GM23338 (cell line): ENCODE data around the gene ORC3. TPM values are rescaled to one million over a fixed set of nuclear protein-coding genes. Genes with fewer than 3 reads are reported as not detected.

Experiments
- ATAC-seq: fragments of 200-7000 bp; cut with Tn5 transposase; 3 replicates; pipeline ENCODE4 v1.9.1; 2020
- DNase-seq: peaks from one replicate; pipeline ENCODE4 v3.0.0-alpha.2; 2015; ENCODE audit warnings: low spot score
- H2AFZ ChIP-seq: fragments of 200-600 bp; sonication (generic); 2 replicates; pipeline ENCODE4 v1.8.0; 2016; ENCODE audit warnings: antibody characterized with exemption, mild to moderate bottlenecking, moderate library complexity
- H3F3A ChIP-seq: fragments of 200-600 bp; sonication (generic); replicated peaks from 2 replicates; pipeline ENCODE4 v1.8.0; 2017; ENCODE audit warnings: antibody characterized with exemption, mixed run types, low read depth
- H3K27ac ChIP-seq: fragments of 200-600 bp; sonication (generic); 2 replicates; pipeline ENCODE4 v1.6.1; 2016; ENCODE audit warnings: low read depth
- H3K27me3 ChIP-seq: fragments of 200-600 bp; sonication (generic); 2 replicates; pipeline ENCODE4 v1.8.0; 2016; ENCODE audit warnings: mild to moderate bottlenecking, mixed run types, moderate library complexity; ENCODE audit not compliant: insufficient read depth
- H3K36me3 ChIP-seq: fragments of 200-600 bp; sonication (generic); 2 replicates; pipeline ENCODE4 v1.8.0; 2016; ENCODE audit warnings: mild to moderate bottlenecking; ENCODE audit not compliant: insufficient read depth
- H3K4me1 ChIP-seq: fragments of 200-600 bp; sonication (generic); 2 replicates; pipeline ENCODE4 v1.8.0; 2016; ENCODE audit warnings: mild to moderate bottlenecking, moderate library complexity; ENCODE audit not compliant: insufficient read depth
- H3K4me2 ChIP-seq: fragments of 200-600 bp; sonication (generic); 2 replicates; pipeline ENCODE4 v1.7.1; 2017; ENCODE audit warnings: mixed run types
- H3K4me3 ChIP-seq: fragments of 200-600 bp; sonication (generic); 2 replicates; pipeline ENCODE4 v1.6.1; 2016; ENCODE audit warnings: mixed run types
- H3K79me2 ChIP-seq: fragments of 200-600 bp; sonication (generic); replicated peaks from 2 replicates; pipeline ENCODE4 v1.8.0; 2017; ENCODE audit warnings: mild to moderate bottlenecking; ENCODE audit not compliant: insufficient read depth
- H3K9me2 ChIP-seq: fragments of 200-600 bp; sonication (generic); 2 replicates; pipeline ENCODE4 v1.8.0; 2017; ENCODE audit not compliant: insufficient read depth
- H4K20me1 ChIP-seq: fragments of 200-600 bp; sonication (generic); replicated peaks from 2 replicates; pipeline ENCODE4 v1.8.0; 2017; ENCODE audit warnings: mild to moderate bottlenecking; ENCODE audit not compliant: insufficient read depth
- H3K27ac Mint-ChIP-seq: 2 replicates; pipeline ENCODE4 v1.8.0; 2020; ENCODE audit warnings: inconsistent platforms, mild to moderate bottlenecking, moderate library complexity, mixed read lengths
- H3K27me3 Mint-ChIP-seq: 3 replicates; pipeline ENCODE4 v1.8.0; 2022; ENCODE audit warnings: low read depth, mild to moderate bottlenecking, moderate library complexity, mixed read lengths, inconsistent platforms; ENCODE audit not compliant: insufficient read depth, poor library complexity
- H3K36me3 Mint-ChIP-seq: 3 replicates; pipeline ENCODE4 v1.8.0; 2021; ENCODE audit warnings: low read depth, mild to moderate bottlenecking, inconsistent platforms, moderate library complexity, mixed read lengths
- H3K4me1 Mint-ChIP-seq: 3 replicates; pipeline ENCODE4 v1.8.0; 2020; ENCODE audit warnings: mild to moderate bottlenecking, inconsistent platforms, mixed read lengths
- H3K4me3 Mint-ChIP-seq: 3 replicates; pipeline ENCODE4 v1.8.0; 2021; ENCODE audit warnings: moderate library complexity, mild to moderate bottlenecking, inconsistent platforms, mixed read lengths
- H3K9me3 Mint-ChIP-seq: 3 replicates; pipeline ENCODE4 v1.8.0; 2020; ENCODE audit warnings: moderate library complexity, mild to moderate bottlenecking, inconsistent platforms, mixed read lengths
- CREB1 ChIP-seq: fragments of 250-450 bp; sonication (Bioruptor Pico); IDR thresholded peaks from 2 replicates; pipeline ENCODE4 v1.5.0; 2020; ENCODE audit warnings: low read depth, mild to moderate bottlenecking, moderate library complexity
- EZH2 ChIP-seq: fragments of 200-600 bp; sonication (generic); IDR thresholded peaks from one replicate; pipeline ENCODE4 v1.8.0; 2017; ENCODE audit warnings: antibody characterized with exemption, mild to moderate bottlenecking, low read depth; ENCODE audit not compliant: unreplicated experiment
- EZH2phosphoT487 ChIP-seq: fragments of 200-600 bp; sonication (generic); IDR thresholded peaks from one replicate; pipeline ENCODE4 v1.8.1; 2018; ENCODE audit warnings: antibody characterized with exemption; ENCODE audit not compliant: unreplicated experiment
- JUNB ChIP-seq: IDR thresholded peaks from one replicate; pipeline ENCODE4 v1.6.1; 2016; ENCODE audit warnings: antibody characterized with exemption; ENCODE audit not compliant: unreplicated experiment
- NANOG ChIP-seq: IDR thresholded peaks from 2 replicates; pipeline ENCODE4 v1.6.1; 2016; ENCODE audit warnings: antibody characterized with exemption, borderline replicate concordance
- POLR2AphosphoS5 ChIP-seq: IDR thresholded peaks from 2 replicates; pipeline ENCODE4 v1.6.1; 2016; ENCODE audit warnings: antibody characterized with exemption, low read depth
- STAT1 ChIP-seq: IDR thresholded peaks from one replicate; pipeline ENCODE4 v1.6.1; 2016; ENCODE audit warnings: antibody characterized with exemption; ENCODE audit not compliant: unreplicated experiment
- ZNF114 ChIP-seq: fragments of 250-450 bp; sonication (Bioruptor Pico); IDR thresholded peaks from 2 replicates; pipeline ENCODE4 v1.5.0; 2020; ENCODE audit warnings: mild to moderate bottlenecking, moderate library complexity
- ZNF331 ChIP-seq: fragments of 250-450 bp; sonication (Bioruptor Pico); IDR thresholded peaks from 2 replicates; pipeline ENCODE4 v1.5.0; 2020; ENCODE audit warnings: low read depth, mild to moderate bottlenecking, moderate library complexity
- polyA plus RNA-seq: library from polyadenylated mRNA; unstranded; fragments of >200 nt; fragmentation: Nextera tagmentation; extraction: Ambion mirVana; gene quantifications from 2 replicates; pipeline ENCODE4 v1.2.1, GENCODE V29; 2016
- total RNA-seq: library from RNA; depleted of rRNA; stranded (reverse); fragments of >200 nt; shearing (Covaris generic); gene quantifications from 2 replicates; pipeline ENCODE4 v1.2.3, GENCODE V29; 2014
- TF ChIP-seq, protein P1 (sequence below), 2 experiments: fragments of 200-600 bp in 1 of 2; sonication (generic) in 1 of 2; conservative IDR thresholded peaks; 2 replicates each; pipeline versions ENCODE4 v1.5.1 to v1.6.1; 2016 to 2017; ENCODE audit warnings: antibody characterized with exemption in 2 of 2, low read depth in 2 of 2, mild to moderate bottlenecking in 2 of 2, moderate library complexity in 1 of 2
- TF ChIP-seq, protein P2 (sequence below): fragments of 250-450 bp; sonication (Bioruptor Pico); IDR thresholded peaks from 2 replicates; pipeline ENCODE4 v1.5.0; 2020; ENCODE audit warnings: mild to moderate bottlenecking, moderate library complexity
- TF ChIP-seq, protein P3 (sequence below): IDR thresholded peaks from one replicate; pipeline ENCODE4 v1.6.1; 2018; ENCODE audit warnings: antibody characterized with exemption; ENCODE audit not compliant: unreplicated experiment
- TF ChIP-seq, protein P4 (sequence below): IDR thresholded peaks from 2 replicates; pipeline ENCODE4 v1.6.1; 2016; ENCODE audit warnings: antibody characterized with exemption

The ORC3 gene
- total and polyA plus RNA-seq, 2 experiments from 2014 or later: 53.1 to 78.4 TPM

DNA sequence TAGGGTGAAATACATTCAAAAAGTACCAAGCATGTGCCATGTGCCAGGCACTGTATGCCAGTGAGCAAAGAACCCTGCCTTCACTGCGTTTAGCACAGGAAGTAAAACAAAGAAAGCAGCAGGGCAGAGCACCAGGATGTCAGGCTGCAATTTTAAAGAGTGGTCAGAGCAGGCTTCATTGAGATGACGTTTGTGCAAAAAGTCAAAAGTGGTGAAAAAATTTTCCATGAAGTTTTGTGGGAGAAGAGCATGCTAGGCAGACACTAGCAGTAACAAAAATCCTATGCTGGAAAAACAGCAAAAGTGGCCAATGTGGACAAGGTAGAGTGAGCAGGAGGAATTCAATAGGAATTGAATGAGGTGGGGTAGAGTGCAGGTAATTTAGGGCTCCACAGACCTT, 80.8 kb downstream of the ORC3 start:
- Histone ChIP-seq H3K4me3 (no peak overlapping the region), H3K27me3 (no peaks in the 10 kb centered on the region), H4K20me1 (no peaks in the 10 kb centered on the region), H3K4me2 (no peak overlapping the region), H3K79me2 (no peaks in the 10 kb centered on the region; the same call in 1 of the 2 replicates), H3K9me2 (no peaks in the 10 kb centered on the region), H2AFZ (no peak overlapping the region), H3K27ac (peak overlapping the region; percentile 64), H3F3A (no peaks in the 10 kb centered on the region; the same call in 1 of the 2 replicates), H3K4me1 (no peaks in the 10 kb centered on the region), H3K36me3 (peaks cover 9% of the 10 kb centered on the region)
- peaks cover 16% of the 10 kb centered on the region for H3K4me1 Mint-ChIP-seq
- peaks cover 47% of the 10 kb centered on the region for H3K36me3 Mint-ChIP-seq
- H3K4me3 Mint-ChIP-seq: no peak overlapping the region
- ATAC-seq (peak; percentile 46), DNase-seq (no peak)
- H3K9me3 Mint-ChIP-seq: no peaks in the 10 kb centered on the region
- TF ChIP-seq JUNB: no peak
- TF ChIP-seq, protein P1, sequence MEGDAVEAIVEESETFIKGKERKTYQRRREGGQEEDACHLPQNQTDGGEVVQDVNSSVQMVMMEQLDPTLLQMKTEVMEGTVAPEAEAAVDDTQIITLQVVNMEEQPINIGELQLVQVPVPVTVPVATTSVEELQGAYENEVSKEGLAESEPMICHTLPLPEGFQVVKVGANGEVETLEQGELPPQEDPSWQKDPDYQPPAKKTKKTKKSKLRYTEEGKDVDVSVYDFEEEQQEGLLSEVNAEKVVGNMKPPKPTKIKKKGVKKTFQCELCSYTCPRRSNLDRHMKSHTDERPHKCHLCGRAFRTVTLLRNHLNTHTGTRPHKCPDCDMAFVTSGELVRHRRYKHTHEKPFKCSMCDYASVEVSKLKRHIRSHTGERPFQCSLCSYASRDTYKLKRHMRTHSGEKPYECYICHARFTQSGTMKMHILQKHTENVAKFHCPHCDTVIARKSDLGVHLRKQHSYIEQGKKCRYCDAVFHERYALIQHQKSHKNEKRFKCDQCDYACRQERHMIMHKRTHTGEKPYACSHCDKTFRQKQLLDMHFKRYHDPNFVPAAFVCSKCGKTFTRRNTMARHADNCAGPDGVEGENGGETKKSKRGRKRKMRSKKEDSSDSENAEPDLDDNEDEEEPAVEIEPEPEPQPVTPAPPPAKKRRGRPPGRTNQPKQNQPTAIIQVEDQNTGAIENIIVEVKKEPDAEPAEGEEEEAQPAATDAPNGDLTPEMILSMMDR (conservative IDR thresholded peaks at IDR 0.05; ENCODE audit: low read depth in 2 of 2): no peak
- TF ChIP-seq EZH2: no peak
- TF ChIP-seq, protein P2, sequence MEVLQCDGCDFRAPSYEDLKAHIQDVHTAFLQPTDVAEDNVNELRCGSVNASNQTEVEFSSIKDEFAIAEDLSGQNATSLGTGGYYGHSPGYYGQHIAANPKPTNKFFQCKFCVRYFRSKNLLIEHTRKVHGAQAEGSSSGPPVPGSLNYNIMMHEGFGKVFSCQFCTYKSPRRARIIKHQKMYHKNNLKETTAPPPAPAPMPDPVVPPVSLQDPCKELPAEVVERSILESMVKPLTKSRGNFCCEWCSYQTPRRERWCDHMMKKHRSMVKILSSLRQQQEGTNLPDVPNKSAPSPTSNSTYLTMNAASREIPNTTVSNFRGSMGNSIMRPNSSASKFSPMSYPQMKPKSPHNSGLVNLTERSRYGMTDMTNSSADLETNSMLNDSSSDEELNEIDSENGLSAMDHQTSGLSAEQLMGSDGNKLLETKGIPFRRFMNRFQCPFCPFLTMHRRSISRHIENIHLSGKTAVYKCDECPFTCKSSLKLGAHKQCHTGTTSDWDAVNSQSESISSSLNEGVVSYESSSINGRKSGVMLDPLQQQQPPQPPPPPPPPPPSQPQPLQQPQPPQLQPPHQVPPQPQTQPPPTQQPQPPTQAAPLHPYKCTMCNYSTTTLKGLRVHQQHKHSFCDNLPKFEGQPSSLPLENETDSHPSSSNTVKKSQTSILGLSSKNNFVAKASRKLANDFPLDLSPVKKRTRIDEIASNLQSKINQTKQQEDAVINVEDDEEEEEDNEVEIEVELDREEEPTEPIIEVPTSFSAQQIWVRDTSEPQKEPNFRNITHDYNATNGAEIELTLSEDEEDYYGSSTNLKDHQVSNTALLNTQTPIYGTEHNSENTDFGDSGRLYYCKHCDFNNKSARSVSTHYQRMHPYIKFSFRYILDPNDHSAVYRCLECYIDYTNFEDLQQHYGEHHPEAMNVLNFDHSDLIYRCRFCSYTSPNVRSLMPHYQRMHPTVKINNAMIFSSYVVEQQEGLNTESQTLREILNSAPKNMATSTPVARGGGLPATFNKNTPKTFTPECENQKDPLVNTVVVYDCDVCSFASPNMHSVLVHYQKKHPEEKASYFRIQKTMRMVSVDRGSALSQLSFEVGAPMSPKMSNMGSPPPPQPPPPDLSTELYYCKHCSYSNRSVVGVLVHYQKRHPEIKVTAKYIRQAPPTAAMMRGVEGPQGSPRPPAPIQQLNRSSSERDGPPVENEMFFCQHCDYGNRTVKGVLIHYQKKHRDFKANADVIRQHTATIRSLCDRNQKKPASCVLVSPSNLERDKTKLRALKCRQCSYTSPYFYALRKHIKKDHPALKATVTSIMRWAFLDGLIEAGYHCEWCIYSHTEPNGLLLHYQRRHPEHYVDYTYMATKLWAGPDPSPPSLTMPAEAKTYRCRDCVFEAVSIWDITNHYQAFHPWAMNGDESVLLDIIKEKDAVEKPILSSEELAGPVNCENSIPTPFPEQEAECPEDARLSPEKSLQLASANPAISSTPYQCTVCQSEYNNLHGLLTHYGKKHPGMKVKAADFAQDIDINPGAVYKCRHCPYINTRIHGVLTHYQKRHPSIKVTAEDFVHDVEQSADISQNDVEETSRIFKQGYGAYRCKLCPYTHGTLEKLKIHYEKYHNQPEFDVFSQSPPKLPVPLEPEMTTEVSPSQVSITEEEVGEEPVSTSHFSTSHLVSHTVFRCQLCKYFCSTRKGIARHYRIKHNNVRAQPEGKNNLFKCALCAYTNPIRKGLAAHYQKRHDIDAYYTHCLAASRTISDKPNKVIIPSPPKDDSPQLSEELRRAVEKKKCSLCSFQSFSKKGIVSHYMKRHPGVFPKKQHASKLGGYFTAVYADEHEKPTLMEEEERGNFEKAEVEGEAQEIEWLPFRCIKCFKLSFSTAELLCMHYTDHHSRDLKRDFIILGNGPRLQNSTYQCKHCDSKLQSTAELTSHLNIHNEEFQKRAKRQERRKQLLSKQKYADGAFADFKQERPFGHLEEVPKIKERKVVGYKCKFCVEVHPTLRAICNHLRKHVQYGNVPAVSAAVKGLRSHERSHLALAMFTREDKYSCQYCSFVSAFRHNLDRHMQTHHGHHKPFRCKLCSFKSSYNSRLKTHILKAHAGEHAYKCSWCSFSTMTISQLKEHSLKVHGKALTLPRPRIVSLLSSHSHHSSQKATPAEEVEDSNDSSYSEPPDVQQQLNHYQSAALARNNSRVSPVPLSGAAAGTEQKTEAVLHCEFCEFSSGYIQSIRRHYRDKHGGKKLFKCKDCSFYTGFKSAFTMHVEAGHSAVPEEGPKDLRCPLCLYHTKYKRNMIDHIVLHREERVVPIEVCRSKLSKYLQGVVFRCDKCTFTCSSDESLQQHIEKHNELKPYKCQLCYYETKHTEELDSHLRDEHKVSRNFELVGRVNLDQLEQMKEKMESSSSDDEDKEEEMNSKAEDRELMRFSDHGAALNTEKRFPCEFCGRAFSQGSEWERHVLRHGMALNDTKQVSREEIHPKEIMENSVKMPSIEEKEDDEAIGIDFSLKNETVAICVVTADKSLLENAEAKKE: no peak
- no peak for TF ChIP-seq STAT1
- TF ChIP-seq POLR2AphosphoS5: no peak; the same call in 1 of the 2 replicates
- no peak for TF ChIP-seq EZH2phosphoT487
- no peak for TF ChIP-seq CREB1 (CRISPR knock-in tag)
- no peak for TF ChIP-seq ZNF114
- TF ChIP-seq, protein P3, sequence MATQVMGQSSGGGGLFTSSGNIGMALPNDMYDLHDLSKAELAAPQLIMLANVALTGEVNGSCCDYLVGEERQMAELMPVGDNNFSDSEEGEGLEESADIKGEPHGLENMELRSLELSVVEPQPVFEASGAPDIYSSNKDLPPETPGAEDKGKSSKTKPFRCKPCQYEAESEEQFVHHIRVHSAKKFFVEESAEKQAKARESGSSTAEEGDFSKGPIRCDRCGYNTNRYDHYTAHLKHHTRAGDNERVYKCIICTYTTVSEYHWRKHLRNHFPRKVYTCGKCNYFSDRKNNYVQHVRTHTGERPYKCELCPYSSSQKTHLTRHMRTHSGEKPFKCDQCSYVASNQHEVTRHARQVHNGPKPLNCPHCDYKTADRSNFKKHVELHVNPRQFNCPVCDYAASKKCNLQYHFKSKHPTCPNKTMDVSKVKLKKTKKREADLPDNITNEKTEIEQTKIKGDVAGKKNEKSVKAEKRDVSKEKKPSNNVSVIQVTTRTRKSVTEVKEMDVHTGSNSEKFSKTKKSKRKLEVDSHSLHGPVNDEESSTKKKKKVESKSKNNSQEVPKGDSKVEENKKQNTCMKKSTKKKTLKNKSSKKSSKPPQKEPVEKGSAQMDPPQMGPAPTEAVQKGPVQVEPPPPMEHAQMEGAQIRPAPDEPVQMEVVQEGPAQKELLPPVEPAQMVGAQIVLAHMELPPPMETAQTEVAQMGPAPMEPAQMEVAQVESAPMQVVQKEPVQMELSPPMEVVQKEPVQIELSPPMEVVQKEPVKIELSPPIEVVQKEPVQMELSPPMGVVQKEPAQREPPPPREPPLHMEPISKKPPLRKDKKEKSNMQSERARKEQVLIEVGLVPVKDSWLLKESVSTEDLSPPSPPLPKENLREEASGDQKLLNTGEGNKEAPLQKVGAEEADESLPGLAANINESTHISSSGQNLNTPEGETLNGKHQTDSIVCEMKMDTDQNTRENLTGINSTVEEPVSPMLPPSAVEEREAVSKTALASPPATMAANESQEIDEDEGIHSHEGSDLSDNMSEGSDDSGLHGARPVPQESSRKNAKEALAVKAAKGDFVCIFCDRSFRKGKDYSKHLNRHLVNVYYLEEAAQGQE: no peak
- no peak for TF ChIP-seq NANOG
- TF ChIP-seq, protein P4, sequence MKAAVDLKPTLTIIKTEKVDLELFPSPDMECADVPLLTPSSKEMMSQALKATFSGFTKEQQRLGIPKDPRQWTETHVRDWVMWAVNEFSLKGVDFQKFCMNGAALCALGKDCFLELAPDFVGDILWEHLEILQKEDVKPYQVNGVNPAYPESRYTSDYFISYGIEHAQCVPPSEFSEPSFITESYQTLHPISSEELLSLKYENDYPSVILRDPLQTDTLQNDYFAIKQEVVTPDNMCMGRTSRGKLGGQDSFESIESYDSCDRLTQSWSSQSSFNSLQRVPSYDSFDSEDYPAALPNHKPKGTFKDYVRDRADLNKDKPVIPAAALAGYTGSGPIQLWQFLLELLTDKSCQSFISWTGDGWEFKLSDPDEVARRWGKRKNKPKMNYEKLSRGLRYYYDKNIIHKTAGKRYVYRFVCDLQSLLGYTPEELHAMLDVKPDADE: no peak
- TF ChIP-seq ZNF331 (CRISPR knock-in tag): no peak
- peak overlapping the region; percentile 56 for H3K27ac Mint-ChIP-seq
- peaks cover 2% of the 10 kb centered on the region for H3K27me3 Mint-ChIP-seq
